GM19467 (cell line): Measurements from ENCODE around the gene C1orf116.
A peak's percentile ranks its signal among the peaks of the same experiment; 100 is the strongest.
"Not testable (repeated sequence)": the region's sequence is repeated elsewhere in the genome, so short reads cannot be mapped to it uniquely, and the experiment has no call there.

Experiments
- ATAC-seq: cut with Tn5 transposase; IDR thresholded peaks from one replicate; pipeline ENCODE4 v1.9.1; 2021; ENCODE audit warnings: mild to moderate bottlenecking, moderate library complexity; ENCODE audit not compliant: unreplicated experiment

The C1orf116 gene

DNA sequence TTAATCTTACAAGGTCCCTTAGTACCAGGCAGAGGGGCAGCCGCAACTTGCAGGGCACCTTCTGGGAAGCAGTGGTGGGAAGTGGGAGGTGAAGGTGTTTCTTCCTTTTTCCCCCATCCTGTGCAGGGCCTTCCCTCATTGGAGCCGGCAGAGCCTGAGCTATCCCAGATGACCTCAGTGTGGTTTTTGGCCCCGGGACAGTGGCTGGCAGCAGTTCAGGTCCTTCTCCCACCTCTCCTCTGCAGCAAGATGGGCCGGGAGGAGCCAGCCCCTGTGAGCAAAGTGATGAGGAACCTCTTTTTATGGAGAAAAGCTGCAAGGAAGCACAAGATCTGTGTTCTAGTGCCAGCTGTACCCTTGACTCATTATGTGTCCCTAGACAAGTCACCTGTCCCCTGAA is 27.3 kb upstream of the C1orf116 start:
- no peak for ATAC-seq

DNA sequence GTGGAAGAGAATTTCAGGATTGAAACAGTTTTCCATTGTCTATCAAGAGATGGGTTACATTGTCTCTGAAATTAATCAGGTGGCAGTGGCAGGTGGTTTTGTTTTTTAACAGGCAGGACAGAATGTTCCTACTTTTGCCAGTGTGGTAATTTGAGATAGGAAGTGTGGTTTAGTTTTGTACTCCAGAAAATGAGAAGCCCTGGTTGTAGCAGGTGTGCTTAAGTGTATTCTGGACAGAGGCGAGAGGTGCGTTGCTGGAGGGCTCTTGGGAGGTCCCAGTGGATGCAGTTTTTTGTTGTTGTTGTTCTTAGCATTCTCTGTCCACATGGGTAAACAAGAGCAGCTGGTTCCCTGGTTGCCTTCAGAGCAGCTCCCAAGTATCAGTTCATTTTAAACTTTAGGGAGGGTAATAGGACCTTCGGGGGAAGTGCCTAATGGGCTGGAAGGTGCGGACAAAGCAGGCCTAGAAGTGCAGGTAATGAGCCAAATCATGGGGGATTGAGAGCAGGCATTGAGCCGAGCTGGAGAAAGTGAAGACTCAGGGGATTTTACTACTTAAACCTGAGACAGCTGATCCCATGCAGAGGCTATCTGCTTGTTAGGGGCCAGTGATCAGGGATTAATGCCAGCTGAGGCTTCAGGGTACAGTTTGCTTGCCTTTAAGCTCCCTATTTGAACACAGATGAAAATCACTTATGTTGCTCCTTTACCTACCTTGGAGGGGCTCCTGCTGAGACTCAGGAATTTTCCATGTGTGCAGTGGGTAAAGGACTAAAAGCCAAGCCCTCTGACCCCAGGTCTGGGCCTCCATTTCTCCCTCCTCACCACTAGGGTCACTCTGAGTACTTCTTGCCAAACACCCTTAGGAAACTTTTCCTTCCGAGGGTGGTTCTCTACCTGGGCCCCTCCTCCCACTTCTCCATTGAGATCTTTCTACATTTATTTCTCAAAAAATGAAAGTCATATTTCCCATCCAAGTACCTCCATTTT is 26.6 kb upstream of the C1orf116 start:
- ATAC-seq = no peak

DNA sequence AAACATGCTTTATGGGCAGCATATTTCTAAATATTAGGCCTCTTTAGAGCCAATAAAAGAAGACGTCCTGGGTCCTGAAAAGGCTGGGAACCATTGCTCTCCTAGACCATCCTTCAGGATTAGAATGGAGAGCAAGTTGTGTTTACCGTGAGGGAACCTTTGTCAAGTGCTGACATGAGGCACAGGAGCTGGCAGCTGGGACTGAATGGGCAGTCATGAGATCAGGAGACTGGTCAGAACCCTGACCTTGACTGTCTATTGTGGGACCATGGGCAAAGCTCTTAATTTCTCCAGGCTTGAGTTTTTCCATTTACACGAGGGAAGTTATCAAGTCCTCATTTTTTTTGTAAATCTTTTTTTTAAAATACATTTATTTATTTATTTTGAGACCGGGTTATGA is 25.7 kb upstream of the C1orf116 start:
- no peak for ATAC-seq

DNA sequence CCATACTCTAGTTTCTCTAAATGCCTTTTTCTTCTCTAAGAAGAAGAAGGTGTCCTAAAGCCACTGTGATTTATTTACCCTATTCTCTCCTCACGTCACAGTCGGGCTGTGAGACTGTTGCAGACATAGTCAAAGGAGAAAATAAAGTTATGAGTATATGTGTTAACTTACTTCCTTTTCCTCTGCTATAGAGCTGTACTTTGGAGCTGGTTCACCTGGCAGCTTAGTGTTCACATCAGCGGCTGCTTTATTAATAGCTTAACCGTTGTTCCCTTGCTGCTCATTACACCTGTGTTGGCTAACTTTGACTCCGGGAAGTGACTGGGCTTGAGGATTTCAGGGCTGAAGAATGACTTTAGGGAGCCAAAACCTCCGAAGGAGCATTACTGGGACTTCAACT is 24.1 kb upstream of the C1orf116 start:
- ATAC-seq = no peak

DNA sequence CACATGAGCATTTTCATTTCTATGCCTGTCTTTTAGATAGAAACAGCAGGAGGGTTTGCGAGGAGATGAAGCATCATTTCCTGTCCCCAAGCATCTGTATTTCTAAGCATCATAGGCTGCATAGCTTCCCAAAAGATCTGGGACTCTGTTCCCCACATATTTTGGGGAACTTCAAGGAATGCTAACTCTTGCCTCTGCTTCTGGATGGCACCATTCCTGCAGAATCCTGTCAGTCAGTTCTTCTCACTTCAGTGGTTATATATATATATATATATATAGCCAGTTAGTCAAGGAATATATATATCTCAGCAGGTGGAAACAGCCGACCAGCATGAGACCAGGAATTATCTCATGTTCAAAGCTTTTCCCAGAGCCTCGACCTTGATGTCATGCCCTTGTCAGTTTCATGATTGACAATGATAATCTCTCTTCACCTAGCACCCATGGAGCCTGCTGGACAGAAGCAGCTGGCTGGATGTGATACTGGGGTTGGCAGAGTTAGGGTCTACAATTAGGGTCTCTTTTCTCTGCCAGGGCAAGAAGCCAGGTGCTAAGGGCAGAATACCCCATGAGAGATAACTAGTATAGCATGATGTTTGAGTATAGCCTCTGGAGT is 22.9 kb upstream of the C1orf116 start:
- ATAC-seq = no peak

DNA sequence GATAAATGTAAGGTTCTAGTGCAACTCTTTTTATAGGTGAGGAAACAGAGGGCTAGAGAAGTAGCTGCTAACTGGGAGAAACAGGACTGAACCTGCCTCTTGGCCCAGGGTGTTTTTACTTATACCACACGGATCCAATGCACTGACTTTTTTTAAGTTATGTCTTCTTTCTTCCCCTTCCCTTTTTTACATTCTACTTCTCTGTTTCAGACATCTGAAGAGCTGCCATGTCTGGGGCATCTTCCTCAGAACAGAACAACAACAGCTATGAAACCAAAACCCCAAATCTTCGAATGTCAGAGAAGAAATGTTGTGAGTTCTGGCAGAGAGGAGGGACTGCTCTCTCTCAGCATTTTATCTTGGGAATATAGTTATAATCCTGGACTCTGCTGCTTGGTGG is 21.9 kb upstream of the C1orf116 start:
- ATAC-seq = no peak

DNA sequence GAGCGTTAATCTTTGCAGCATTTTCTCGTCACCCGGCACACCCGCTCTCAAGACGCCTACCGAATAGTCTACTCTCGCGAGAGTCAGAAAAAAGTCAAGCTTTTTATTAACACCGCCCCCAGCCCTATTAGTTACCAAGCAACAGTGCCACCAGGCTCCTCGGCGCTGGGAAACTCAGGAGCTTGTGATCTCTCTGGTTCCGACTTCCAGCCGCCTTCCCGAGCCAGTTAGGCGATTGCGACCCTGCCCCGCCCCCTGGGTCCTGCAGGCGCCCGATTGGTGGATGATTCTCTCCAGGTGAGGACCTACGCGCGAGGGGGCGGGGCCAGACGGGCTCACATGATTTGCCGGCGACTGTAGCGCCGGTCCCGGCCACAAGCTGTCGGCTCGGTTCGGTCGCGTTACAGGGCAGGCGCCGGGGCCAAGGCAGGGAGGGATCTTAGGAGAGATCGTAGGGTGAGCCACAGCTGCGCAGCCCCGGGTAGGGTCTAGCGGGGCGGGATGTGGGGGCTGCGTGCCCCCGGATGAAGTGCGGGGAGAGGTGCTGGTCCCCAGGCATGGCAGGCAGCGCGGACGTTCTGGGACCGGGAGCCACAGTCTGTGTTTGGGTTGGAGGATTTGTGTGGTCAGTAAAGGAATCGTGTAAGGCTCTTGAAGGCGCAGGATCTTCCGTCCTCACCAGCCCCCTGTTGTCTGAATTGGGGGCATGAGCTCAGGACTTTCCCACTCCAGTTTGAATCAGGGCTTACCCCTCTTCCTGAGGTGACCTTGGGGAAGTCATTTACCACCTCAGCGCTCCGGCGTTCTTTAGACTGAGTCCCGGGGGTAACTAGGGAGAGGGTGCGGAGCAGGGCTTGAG is 20.6 kb upstream of the C1orf116 start, which contains the start of gene PFKFB2:
Gene PFKFB2, plus strand, starts transcription at position 365 of the 859 bp plus-strand sequence. CDS start 1,443 bp downstream, outside the sequence.
- ATAC-seq = peak; percentile 75

DNA sequence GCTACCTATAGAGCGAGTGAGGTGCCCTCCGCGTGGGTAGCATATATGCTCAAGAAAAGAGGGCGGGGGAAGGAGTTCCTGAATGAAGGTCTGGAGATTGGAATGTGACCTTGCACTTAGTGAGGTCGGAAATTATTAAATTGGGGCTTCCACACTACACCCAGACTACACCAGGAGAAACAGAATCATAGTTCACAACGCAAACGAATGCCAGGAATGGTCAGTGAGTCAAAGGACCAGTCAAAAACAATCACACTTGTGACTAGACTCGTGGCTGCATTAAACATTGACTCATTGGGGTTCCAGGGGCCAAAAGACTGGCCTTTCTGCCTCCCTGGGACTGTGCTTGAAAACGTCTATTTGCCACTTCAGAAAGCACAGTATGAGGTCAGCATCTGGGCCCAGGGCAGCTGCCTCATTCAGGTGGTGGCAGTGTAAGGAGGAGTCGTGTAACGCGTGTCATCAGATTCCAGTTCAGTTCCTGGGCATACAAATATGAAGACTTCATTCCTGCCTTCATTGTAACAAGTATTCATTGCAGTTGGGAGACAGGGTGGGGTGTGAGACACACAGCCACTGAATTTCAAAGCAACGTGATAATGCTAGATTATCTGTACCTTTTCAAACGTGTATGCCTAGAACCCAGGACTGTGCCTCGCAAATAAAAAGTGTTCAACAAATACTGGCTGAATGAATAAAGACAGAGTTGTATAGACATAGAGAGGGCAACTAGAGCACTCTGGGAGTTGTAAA is 18.8 kb upstream of the C1orf116 start, which contains the start of gene YOD1:
Gene YOD1, minus strand, starts transcription at position 18 of the 753 bp plus-strand sequence. CDS start 178 bp downstream, outside the sequence.
- ATAC-seq = no peak

DNA sequence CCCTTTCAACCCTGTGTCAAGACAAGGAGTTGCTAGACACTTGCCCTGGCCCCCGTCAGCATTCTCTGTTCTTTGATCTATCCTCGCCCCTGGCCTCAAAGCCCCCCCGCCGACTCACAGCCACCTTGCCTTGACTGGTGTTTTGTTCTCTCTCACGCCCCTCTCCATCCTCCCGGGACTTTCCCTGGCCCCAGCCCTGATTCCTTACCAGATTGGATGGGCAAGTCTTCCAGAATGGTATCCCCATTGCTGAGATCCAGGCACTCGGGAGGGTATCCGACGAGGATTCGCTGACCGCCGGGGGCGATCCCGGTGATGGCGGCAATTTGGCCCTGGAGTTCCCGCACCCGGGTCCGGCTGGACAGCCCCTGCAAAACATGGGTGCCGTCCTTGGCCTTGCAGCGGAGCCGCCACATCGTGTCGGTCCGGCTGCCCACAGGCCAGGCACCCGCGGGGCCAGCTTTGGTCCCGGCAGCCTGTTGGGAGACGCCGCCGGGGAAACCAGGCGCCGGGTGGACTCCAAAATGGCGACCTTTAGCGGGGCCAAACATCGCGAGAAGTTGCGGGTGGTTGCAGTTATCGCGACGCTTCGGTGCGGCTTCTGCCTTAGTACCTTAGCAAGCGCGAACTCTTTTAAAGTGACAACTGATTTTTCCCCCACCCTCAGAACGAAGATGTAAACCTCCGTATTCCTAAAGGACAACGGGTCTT is 18.1 kb upstream of the C1orf116 start:
- peak; percentile 44 for ATAC-seq

DNA sequence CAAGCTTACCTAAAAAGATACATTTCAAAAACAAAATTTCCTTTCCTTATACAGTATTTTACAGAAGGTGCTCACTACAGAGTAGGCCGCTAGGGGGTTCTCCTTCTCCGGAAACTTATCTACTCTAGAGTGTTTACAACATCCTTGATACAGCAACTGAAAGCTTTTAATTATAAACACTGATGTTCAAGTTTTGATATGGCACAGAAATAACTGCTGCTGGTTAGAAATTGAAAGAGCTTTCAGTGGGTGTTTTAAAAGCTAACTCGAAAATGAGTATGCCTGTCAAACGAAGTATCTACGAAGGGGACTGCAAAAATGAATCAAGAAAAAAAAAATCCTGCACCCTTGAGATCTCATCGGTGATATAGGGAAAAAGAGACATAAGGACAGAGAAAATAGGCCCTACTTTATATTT is 17.4 kb upstream of the C1orf116 start:
- no peak for ATAC-seq

DNA sequence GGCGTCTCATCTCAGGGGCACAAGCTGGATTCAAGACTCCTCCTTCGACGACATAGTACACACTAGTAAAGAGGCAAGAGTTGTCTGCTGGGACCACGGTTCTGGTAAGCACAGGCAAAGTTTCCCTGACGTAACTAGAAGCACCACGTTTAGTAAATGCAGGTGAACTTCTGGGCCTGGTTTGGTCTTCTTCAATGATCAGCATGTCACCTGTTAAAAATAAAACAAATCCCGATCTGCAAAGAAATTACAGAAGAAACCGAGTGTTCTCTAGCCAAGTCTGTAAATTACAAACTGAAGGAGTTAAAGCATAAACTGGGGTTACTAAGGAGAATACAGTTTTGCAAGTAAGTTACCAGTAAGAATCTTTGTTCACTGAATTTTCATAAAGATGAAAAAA is 17.0 kb upstream of the C1orf116 start:
- ATAC-seq = no peak

DNA sequence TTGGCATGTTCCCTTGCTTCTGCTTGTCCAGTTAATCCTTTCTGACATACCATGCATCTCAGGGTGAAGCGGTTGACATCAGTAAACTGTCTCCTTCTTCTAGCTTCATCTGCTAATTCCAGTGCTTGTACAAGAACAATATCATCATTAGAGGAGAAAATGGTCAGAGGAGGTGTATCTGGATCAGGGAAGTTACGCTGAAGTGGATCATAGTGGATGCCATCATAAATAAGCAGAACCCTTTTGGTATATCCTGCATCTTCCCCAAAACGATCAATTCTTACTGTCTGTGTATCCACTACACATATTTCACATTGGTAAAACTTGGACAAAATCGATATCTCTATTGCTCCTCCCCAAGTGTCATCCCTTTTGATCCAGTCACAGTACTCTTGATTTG is 16.5 kb upstream of the C1orf116 start:
- no peak for ATAC-seq

DNA sequence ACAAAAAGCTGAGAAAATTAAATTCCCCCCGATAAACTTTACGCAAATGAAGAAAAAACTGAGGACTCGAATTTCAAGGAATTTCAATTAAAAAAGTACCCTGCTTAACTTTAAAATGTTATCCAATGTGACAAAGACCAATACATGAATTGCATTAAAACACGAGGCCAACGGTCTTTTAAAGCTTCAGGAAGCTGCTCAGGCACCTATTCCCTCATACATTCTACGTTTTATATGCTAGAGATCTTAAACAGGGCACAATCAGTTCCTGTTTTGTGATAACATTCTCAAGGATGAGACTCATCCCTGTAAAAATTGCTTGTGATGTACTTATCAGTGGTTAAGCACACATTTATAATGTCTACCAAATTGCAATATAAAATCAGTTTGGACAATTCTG is 15.5 kb upstream of the C1orf116 start:
- ATAC-seq = no peak

DNA sequence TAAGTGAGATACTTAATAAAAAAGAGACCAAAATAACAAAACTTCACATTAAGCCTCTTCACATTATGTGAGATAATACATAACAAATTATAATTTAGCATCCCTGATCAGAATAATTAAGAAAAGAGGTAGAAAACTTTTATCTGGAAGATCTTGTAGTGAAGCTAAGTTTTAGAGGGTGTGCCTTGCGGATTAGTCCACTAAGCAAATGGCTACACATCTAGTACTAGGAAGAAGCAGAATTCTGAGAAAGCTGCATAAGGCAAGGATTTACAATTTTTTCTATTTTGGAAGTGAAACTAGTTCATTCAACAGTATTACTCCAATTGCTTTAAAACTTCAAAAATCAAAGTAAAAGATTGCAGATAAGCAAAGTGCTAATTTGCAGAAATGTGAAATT is 14.9 kb upstream of the C1orf116 start:
- no peak for ATAC-seq

DNA sequence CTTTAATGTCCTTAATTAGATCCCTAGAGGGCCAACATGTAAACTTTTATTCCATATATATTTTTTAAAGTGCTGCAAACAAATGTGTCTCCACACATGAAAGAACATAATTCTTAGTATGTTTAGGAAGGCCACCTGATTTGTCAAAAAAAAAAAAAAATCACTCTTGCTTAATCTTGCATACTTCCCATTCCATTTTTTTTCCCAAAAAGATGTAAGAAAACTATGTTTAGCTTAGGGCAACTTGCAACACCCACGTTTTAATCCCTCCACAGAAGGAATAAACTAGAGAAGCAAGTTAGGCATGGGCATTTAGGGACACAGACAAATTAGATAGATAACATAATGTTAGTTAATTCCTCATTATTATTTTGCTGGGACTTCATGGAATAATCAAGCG is 12.9 kb upstream of the C1orf116 start:
- ATAC-seq = no peak

DNA sequence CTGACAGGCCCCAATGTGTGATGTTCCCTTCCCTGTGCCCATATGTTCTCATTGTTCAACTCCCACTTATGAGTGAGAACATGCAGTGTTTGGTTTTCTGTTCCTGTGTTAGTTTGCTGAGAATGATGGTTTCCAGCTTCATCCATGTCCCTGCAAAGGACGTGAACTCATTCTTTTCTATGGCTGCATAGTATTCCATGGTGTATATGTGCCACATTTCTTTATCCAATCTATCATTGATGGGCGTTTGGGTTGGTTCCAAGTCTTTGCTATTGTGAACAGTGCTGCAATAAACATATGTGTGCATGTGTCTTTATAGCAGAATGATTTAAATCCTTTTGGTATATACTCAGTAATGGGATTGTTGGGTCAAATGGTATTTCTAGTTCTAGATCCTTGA is 8.8 kb upstream of the C1orf116 start:
- ATAC-seq = not testable (repeated sequence)

DNA sequence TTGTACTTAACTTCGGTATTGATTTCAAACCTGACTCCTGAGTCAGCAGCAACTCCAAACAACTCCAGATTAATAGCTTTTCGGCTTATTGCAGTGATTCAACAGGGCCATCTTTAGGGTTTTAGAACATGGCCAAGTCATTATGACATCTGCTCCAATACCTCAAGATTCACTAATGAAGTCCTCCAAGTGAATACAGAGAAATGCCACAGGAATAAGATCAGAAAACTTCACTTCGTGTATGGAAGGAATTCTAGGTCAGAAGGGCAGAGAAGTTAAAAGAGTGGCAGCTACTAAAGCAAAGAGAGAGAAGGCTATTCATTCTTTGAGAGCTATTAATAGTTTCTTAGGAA is 7.6 kb upstream of the C1orf116 start:
- ATAC-seq = no peak

DNA sequence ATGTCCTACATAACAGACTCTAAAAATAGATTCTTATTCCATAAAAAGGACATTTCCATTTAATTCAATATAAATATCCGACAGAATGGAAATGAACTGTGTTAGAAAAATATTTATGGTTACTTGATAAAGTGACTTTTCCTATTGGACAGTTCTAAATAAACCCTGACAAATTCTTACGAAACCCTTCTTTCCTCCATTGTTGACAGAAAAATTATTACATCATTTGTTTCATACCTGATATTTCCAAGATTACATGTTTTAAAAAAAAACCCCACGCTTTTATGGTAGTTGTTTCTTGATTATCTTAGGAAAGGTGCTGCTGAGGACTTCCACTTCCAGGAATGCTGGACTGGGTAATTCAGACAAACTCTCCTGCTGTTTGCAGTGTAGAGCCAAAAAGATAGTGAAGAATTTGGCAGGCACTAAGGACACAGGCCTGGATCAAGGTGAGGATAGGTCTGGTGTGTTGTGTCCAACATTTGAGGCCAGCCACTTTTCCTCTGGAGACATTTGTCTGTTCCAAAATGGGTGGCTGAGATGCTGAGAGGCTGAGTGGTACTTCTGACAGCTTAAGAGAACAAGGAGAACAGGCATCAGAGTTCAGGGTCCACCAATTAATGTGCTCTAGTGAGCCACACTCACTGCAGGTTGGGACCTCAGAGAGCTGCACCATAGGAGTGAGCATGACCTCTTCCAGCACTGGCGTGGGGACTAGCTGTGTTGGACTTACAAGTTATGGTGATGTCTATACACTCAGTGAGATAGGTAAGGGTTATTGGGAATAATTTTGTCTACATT is 7.0 kb upstream of the C1orf116 start:
- ATAC-seq = no peak

DNA sequence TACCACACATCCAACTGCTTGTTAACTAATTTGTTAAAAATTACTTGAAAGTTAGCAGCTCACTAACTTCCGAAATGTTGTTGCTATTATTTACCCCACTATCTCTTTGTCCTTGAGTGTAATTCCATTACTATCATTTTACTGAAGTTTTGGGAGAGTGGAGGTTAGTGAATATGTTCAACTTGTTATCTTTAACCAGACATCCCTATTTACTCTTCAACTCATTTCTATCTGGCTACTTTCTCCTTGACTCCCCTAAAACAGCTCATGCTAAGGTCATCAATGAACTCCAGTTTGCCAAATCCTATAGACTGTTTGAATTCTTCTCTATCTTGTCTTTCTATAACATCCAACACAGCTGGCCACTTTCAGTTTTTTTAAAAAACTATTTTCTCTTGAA is 4.3 kb upstream of the C1orf116 start:
- no peak for ATAC-seq
